Left colon (tissue), 2 donors: ENCODE results near the gene SGCE. TPM values are rescaled to one million over a fixed set of nuclear protein-coding genes. Genes with fewer than 3 reads are reported as not detected.
A peak's percentile ranks its signal among the peaks of the same experiment; 100 is the strongest.
"Not testable (repeated sequence)": the region's sequence is repeated elsewhere in the genome, so short reads cannot be mapped to it uniquely, and the experiment has no call there.

Experiments used
- ATAC-seq: fragments of 200-7000 bp; cut with Tn5 transposase; one replicate; pipeline ENCODE4 v1.9.1; 2020; ENCODE audit warnings: mild to moderate bottlenecking, moderate library complexity
- DNase-seq, 2 donors: peaks; one replicate each; pipeline ENCODE4 v3.0.0-alpha.2; 2020
- intact Hi-C, 2 donors: fragments of 100-400 bp; cut with DNase I in 1 of 2; cut with micrococcal nuclease in 1 of 2; formaldehyde crosslinking; loops; one replicate each; pipeline versions ENCODE4 v1.11.2 to v1.14.0; 2022; cut with DNase I, micrococcal nuclease
- long read RNA-seq: library from polyadenylated mRNA; unstranded; transcript quantifications from one replicate; pipeline ENCODE4 v2.0.0, GENCODE V29; 2021
- total RNA-seq, 2 donors: library from RNA; stranded (reverse); fragmentation: NEBNext Ultra II Directional; extraction: Animal tissue kit (Norgen Biotek cat#: 25700); gene quantifications; one replicate each; pipeline ENCODE4 v1.2.1, GENCODE V29; 2021
- donor health status: DM: no; HTN: no; CAD: no.
- donor health status: DM: yes; HTN: yes; CAD: no.

The SGCE gene
- 10 to 100 TPM in 1 of 2 donors, 1 to 10 TPM in 1; 7.1 to 15.7 TPM for total RNA-seq
- long read RNA-seq, transcript SGCE-299 (11 exons, 1,614 nt) = major isoform, 7 of 9 reads
- long read RNA-seq, partial matches to known transcripts = 0 of 9 reads
- long read RNA-seq, other reads (novel, unspliced or antisense) = 1 of 9 reads

GRCh38 chr7:94655848-94656657 is at the start of gene SGCE:
Gene SGCE, minus strand, starts transcription at chr7:94656133. Its CDS starts 35 bp downstream, at chr7:94656098.
- DNase-seq = peak; percentile 63 to 68
- intact Hi-C loops = loop anchor here in 1 of 2 donors (10.0 kb wide), 2 partner anchors 201 to 361 kb away; no protein-coding TSS in a partner anchor
- ATAC-seq = no peak

- intact Hi-C loops, DNase-seq, ATAC-seq: not testable (repeated sequence)
These were observed 49.5 kb upstream of the SGCE start for GRCh38 chr7:94705155-94706021.

GRCh38 chr7:94701555-94701973 is 45.6 kb upstream of the SGCE start:
- no peak for DNase-seq
- intact Hi-C loops = no loop called here
- ATAC-seq = no peak

GRCh38 chr7:94700926-94701554 is 45.1 kb upstream of the SGCE start:
- DNase-seq = no peak
- no peak for ATAC-seq
- intact Hi-C loops = no loop called here

- intact Hi-C loops = no loop called here
- ATAC-seq = no peak
- no peak for DNase-seq
These were observed 42.3 kb upstream of the SGCE start for GRCh38 chr7:94698275-94698674.

GRCh38 chr7:94697035-94697974 is 41.4 kb upstream of the SGCE start:
- ATAC-seq (no peak), DNase-seq (peak in 1 of 2 donors; percentile 11)
- intact Hi-C loops = no loop called here

- no peak for DNase-seq
- no peak for ATAC-seq
- intact Hi-C loops = no loop called here
These were observed 31.9 kb upstream of the SGCE start for GRCh38 chr7:94687810-94688209.

- ATAC-seq (no peak), DNase-seq (no peak)
- intact Hi-C loops = no loop called here
These were observed 31.1 kb upstream of the SGCE start for GRCh38 chr7:94687076-94687475.

GRCh38 chr7:94683066-94683465 is 27.1 kb upstream of the SGCE start:
- ATAC-seq (no peak), DNase-seq (no peak)
- intact Hi-C loops = no loop called here

- ATAC-seq (no peak), DNase-seq (no peak)
- intact Hi-C loops = no loop called here
These were observed 23.4 kb upstream of the SGCE start for GRCh38 chr7:94679358-94679757.

GRCh38 chr7:94676431-94676830 is 20.5 kb upstream of the SGCE start:
- DNase-seq = no peak
- intact Hi-C loops = no loop called here
- no peak for ATAC-seq

GRCh38 chr7:94675356-94675755 is 19.4 kb upstream of the SGCE start:
- intact Hi-C loops = no loop called here
- DNase-seq (no peak), ATAC-seq (no peak)

- intact Hi-C loops = no loop called here
- no peak for ATAC-seq
- no peak for DNase-seq
These were observed 15.7 kb upstream of the SGCE start for GRCh38 chr7:94671444-94672235.

- no peak for DNase-seq
- ATAC-seq = no peak
- intact Hi-C loops = no loop called here
These were observed 14.0 kb upstream of the SGCE start for GRCh38 chr7:94669773-94670495.

- DNase-seq (no peak), ATAC-seq (no peak)
- intact Hi-C loops = no loop called here
These were observed 11.1 kb upstream of the SGCE start for GRCh38 chr7:94666879-94667587.

GRCh38 chr7:94665426-94665825 is 9.5 kb upstream of the SGCE start:
- intact Hi-C loops = no loop called here
- DNase-seq (no peak), ATAC-seq (no peak)
